HG02759 (cell line): ENCODE results near the gene DCDC2C.

Experiments
- ATAC-seq: cut with Tn5 transposase; IDR thresholded peaks from one replicate; pipeline ENCODE4 v1.9.1; 2021; ENCODE audit warnings: mild to moderate bottlenecking, moderate library complexity; ENCODE audit not compliant: unreplicated experiment

Gene DCDC2C

GRCh38 chr2:3742743-3743508 lies 39.6 kb downstream of the DCDC2C start:
- no peak for ATAC-seq

GRCh38 chr2:3743951-3744555 lies 40.7 kb downstream of the DCDC2C start:
- no peak for ATAC-seq

GRCh38 chr2:3745920-3746319 lies 42.5 kb downstream of the DCDC2C start:
- no peak for ATAC-seq

DNA sequence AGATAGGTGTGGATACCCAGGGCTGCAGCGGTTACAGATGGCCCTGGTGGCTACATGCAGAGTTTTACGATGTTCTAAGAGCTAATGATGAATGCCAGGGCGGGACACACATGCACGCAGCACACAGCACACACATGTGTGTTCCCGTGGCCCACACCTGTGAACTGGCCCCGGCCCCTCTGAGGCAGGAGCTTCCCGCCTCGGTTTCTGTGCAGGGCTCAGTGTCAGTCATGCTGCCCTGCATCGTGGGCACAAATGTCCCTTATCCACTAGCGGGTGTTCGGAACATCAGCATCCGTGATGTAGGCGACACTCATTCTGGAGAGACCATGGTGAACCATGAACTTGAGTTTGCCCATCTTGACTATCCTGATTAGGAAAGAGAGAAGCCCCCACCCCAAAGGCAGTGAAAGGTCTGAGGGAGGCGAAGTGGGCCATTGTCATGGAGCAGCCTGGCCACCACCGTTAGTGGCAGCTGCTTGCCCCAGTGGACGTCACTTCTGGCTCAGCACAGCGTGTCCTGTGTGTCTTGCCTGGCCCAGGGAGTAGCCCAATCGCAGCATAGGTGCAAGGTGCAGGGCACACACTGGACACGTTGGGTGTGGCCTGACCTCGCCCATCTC lies 43.8 kb downstream of the DCDC2C start:
- no peak for ATAC-seq

DNA sequence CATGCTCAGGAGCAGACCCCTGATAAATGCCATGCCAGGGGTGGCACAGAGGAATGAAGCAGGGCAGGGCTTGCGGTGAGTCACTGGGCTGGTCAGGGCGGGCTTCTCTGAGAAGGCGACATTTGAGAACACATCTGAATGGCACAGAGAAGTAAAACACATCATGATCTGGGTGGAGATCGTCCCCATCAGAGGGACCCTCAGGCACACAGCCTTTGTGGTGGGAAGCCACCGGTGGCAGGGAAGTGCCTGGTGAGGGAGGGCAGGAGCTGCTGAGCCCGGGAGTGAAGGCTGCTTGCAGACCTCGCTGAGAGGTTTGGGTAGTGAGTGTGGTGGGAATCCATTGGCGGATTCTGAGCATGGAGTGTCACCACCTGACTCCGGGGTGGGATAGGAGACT lies 44.5 kb downstream of the DCDC2C start:
- no peak for ATAC-seq

DNA sequence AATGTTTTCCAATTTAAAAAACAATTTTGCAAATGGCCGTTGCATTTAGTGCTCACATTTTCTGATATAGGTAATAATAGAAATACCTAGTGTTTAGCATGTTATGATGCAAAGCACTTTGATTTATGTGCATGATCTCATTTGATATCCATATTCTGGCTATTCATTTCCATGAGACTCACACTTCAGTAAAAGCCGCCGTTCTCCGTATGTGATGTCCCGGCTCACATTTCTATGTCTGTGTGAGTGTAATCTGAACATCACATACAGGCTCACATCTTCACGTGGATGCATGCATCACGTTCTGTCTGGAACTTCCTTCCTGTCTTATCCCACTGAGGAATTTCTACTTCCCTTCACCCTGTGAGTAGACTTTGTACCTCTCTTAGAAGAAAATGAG lies 45.8 kb downstream of the DCDC2C start:
- no peak for ATAC-seq

DNA sequence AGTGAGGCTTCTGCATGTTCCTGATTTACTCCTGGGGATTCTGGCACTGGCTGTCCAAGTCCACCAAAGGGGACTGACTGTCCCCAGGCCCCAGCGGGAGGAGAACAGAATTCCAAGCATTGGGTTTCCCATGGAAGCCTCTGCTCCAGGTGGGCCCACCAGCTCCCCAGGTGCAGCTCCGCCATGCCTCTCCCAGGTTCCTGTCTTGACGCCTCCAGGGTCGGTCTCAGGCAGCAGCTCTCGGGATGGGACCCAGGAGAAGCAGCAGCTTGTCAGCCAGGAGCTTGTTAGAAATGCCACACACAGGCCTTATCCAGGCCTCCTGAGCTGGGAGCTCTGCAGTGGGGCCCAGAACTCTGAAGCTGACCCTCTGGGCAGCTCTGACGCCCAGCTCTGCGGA lies 47.9 kb downstream of the DCDC2C start:
- no peak for ATAC-seq

- ATAC-seq, result no peak
These were observed 48.4 kb downstream of the DCDC2C start for GRCh38 chr2:3751806-3752205.

GRCh38 chr2:3752376-3752775 lies 49.0 kb downstream of the DCDC2C start:
- no peak for ATAC-seq

GRCh38 chr2:3753561-3753960 lies 50.2 kb downstream of the DCDC2C start:
- ATAC-seq, result no peak

GRCh38 chr2:3754280-3754679 lies 50.9 kb downstream of the DCDC2C start:
- no peak for ATAC-seq

- no peak for ATAC-seq
These were observed 51.4 kb downstream of the DCDC2C start for GRCh38 chr2:3754795-3755194.

- ATAC-seq, result no peak
These were observed 51.9 kb downstream of the DCDC2C start for GRCh38 chr2:3755277-3755676.

DNA sequence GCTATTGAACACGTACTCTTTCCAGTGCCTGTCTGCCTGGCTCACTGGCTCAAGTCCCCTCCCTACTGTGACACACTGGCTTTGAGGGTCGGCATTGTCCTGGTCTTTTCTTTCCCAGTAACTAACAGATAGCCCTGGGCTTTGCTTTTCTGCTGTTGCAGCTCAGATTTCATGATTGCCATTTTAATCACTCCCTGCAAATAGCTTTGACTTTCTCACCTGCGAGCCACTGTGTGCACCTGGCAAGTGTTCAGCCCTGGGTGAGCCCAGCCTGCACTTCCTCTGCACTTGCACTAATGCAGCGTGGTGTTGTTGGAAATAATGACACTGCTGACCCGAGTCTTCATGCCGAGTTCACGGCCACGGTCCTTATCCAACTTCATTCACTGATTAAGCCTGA lies 52.9 kb downstream of the DCDC2C start:
- no peak for ATAC-seq

- ATAC-seq, result no peak
These were observed 55.5 kb downstream of the DCDC2C start for GRCh38 chr2:3758906-3759305.

DNA sequence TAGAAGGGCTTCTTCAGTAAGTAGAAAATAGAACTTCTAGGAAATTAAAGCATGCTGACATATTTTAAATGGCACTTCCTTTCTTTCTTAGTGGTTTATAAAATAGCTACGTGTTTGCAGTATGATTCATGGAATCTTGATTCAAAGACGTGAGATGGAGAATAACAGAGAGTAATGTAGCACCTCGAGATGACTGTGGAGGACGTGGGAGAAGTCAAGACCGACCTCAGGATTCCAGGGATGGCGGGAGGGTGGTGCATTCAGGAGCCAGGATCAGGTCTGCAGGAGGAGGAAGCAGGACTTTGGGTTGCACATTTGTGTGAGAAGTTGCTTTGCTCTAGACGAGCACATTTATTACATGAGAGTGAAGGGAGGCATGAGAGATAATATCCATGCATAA lies 56.0 kb downstream of the DCDC2C start:
- no peak for ATAC-seq

GRCh38 chr2:3759761-3760160 lies 56.4 kb downstream of the DCDC2C start:
- no peak for ATAC-seq

DNA sequence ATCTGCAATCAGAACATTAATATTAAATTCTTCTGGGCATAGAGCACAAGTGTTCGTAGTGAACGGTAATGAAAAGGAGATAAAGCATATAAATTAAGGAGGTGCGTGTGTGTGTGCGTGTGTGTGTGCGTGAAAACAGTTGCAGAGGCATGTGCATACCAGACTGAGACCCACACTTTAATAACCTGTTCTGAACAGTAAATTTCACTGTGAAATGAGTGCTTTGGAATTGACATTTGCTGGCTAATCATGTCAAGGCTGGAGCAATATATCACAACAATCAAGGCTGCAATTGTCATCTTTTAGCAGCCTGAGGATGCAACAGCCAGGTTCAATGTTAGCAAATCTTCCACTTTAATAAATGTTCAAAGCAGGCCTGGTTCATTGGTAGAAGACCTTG lies 57.9 kb downstream of the DCDC2C start:
- ATAC-seq, result no peak

- ATAC-seq, result no peak
These were observed 59.5 kb downstream of the DCDC2C start for GRCh38 chr2:3762771-3763447.

- no peak for ATAC-seq
These were observed 63.4 kb downstream of the DCDC2C start for GRCh38 chr2:3766824-3767223.

DNA sequence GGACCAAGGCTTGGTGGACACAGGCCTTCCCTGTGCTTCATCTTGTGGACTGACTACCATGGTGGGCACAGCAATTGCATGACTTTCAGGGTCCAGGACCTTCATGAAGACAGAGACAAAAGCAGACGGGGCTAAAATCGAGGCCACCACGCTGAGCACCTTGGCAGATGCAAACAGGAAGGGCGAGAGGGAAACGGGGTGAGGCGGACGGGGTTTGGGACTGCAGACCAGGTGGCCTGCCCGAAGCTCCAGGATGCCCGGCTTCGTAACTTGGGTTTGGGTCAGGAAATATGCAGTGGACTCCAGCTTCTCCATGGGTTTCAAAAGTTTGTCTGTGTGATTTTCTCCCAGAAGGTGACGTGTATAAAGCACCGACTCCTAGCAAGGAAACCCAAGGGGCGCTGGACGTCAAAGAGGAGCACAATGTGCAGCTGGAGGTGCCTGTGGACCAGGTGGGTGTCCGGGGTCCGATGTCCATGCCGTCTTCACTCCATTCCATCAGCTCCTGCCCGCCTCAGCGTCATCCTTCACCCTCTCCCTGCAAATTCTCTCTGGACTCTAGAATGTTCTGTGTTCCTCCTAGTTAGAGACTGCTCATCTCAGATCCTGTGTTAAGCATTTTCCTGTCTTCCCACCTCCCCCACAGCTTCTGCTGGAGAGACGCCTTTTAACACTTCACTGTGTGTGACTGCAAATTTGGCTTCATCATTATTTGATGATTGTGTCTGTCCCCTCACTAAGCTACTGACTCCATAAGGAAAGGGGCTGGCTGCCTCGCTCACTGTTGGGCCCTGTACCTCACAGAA lies 65.8 kb downstream of the DCDC2C start:
- no peak for ATAC-seq
